ENCODE results near the gene ZMPSTE24. TPM values are rescaled to one million over a fixed set of nuclear protein-coding genes. Genes with fewer than 3 reads are reported as not detected.
A peak's percentile ranks its signal among the peaks of the same experiment; 100 is the strongest.
"Not testable (repeated sequence)": the region's sequence is repeated elsewhere in the genome, so short reads cannot be mapped to it uniquely, and the experiment has no call there.

Gene ZMPSTE24
- total RNA-seq, 1 experiment from 2014 or later, result 109 TPM

GRCh38 chr1:40316595-40317393, 58.8 kb downstream of the ZMPSTE24 start, which contains the start of gene COL9A2:
TSS of gene COL9A2 (minus strand) at chr1:40317286. CDS start at chr1:40317197, 89 bp downstream.
- peak; percentile 67 for DNase-seq (ENCODE audit: low read depth)

- no peak for DNase-seq (ENCODE audit: low read depth)
Observed at GRCh38 chr1:40317394-40318074, 59.5 kb downstream of the ZMPSTE24 start.

GRCh38 chr1:40318476-40318875, 60.4 kb downstream of the ZMPSTE24 start:
- DNase-seq (ENCODE audit: low read depth), result peak; percentile 36

GRCh38 chr1:40318970-40319621, 61.1 kb downstream of the ZMPSTE24 start:
- peak; percentile 59 for DNase-seq (ENCODE audit: low read depth)

GRCh38 chr1:40331403-40331802, 73.4 kb downstream of the ZMPSTE24 start:
- not testable (repeated sequence) for DNase-seq (ENCODE audit: low read depth)

- no peak for DNase-seq (ENCODE audit: low read depth)
Observed at GRCh38 chr1:40332695-40333094, 74.7 kb downstream of the ZMPSTE24 start.

GRCh38 chr1:40337443-40337842, 79.4 kb downstream of the ZMPSTE24 start:
- no peak for DNase-seq (ENCODE audit: low read depth)

GRCh38 chr1:40338745-40339419, 80.8 kb downstream of the ZMPSTE24 start:
- peak; percentile 80 for DNase-seq (ENCODE audit: low read depth)

GRCh38 chr1:40339420-40340323, 81.6 kb downstream of the ZMPSTE24 start:
- no peak for DNase-seq (ENCODE audit: low read depth)

GRCh38 chr1:40341491-40342380, 83.7 kb downstream of the ZMPSTE24 start:
- DNase-seq (ENCODE audit: low read depth), result peak; percentile 7

- DNase-seq (ENCODE audit: low read depth), result not testable (repeated sequence)
Observed at GRCh38 chr1:40342381-40342717, 84.3 kb downstream of the ZMPSTE24 start.

Other genes starting within 250 kb of the ZMPSTE24 start
- gene CAP1, start 217.5 kb upstream of the ZMPSTE24 start, total RNA-seq (2014; rRNA removed; shearing (Covaris generic)), result 371 and 481 TPM in 2 replicates
- 112 TPM in 2 replicates for gene PPT1, start 161.0 kb upstream of the ZMPSTE24 start, total RNA-seq (2014; rRNA removed; shearing (Covaris generic))
- 14.5 and 19.6 TPM in 2 replicates for gene RLF, start 96.8 kb upstream of the ZMPSTE24 start, total RNA-seq (2014; rRNA removed; shearing (Covaris generic))
- gene TMCO2, start 10.3 kb upstream of the ZMPSTE24 start, total RNA-seq (2014; rRNA removed; shearing (Covaris generic)), result not detected in 2 replicates
- 2.8 and 11.1 TPM in 2 replicates for gene COL9A2, start 59.0 kb downstream of the ZMPSTE24 start, total RNA-seq (2014; rRNA removed; shearing (Covaris generic))
- gene SMAP2, start 115.5 kb downstream of the ZMPSTE24 start, total RNA-seq (2014; rRNA removed; shearing (Covaris generic)), result 33.1 and 35.4 TPM in 2 replicates
- 2.2 and 2.5 TPM in 2 replicates for gene ZFP69B, start 192.2 kb downstream of the ZMPSTE24 start, total RNA-seq (2014; rRNA removed; shearing (Covaris generic))
- gene ZFP69, start 219.1 kb downstream of the ZMPSTE24 start, total RNA-seq (2014; rRNA removed; shearing (Covaris generic)), result 3.6 and 4.4 TPM in 2 replicates

Measured in M059J (cell line).